ENCODE measurements around the gene TMEM115. TPM values are rescaled to one million over a fixed set of nuclear protein-coding genes. Genes with fewer than 3 reads are reported as not detected.
A peak's percentile ranks its signal among the peaks of the same experiment; 100 is the strongest.

Gene TMEM115
- total and polyA plus RNA-seq, 9 of the 15 experiments (the other 6 are each of a cell fraction or from before 2014, with no cell fraction given) = 1.6 to 26.9 (median 14.1) TPM

DNA sequence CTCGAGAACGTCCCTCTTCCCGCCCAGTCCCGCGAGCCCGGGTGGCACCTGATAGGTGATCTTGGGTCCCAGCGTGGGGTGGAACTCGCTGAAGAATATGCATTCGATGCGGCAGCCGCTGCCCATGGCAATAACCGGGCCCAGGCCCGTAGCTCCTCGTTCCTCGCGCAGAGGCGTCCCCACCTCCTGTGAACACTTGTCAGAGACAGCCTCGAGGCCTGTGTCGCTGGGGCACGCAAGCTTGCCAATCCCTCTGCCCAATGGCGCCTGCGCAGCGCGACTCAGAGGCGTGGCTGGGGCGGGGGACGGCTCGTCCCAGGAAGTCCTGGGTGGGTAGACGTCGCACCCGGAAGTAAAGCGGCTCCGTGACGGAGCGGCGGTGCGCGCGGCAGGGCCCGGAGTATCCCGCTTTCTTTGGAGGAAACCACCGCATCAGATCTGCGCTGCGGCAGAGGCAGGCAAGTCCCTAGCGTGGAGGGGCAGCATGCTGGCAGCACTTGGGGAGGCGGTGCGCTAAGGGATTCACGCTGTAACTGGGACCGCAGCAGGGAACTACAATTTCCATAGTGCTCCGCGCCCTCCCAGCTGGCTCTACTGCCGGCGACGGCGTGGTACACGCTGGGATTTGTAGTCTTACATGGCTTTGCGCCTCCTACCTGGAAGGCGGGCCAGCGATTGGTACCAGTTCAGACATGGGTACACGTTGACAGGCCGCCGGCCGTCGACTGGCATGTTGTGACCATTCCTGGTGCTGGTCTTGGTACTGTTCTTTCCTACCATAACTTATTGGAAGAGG, 8.6 kb downstream of the TMEM115 start, which contains the start of the genes CYB561D2 and NPRL2 (continued):
- TF ChIP-seq HNRNPLL (IDR thresholded peaks at IDR 0.05; ENCODE audit: low read depth, low read length, poor library complexity, severe bottlenecking) (peak; percentile 56), RBM34 (IDR thresholded peaks at IDR 0.05; ENCODE audit: borderline replicate concordance, insufficient read depth, low read length) (no peak), RBM15 (IDR thresholded peaks at IDR 0.05; ENCODE audit: insufficient read depth, low read length) (no peak), KDM2B (CRISPR knock-in tag; IDR thresholded peaks at IDR 0.05) (no peak; the same call in 1 of the 2 replicates), SRSF1 (IDR thresholded peaks at IDR 0.05; ENCODE audit: low read depth, low read length) (no peak), HNRNPUL1 (IDR thresholded peaks at IDR 0.05; ENCODE audit: low read length) (no peak), ZSCAN32 (CRISPR knock-in tag; IDR thresholded peaks at IDR 0.05) (0 out of 2 replicates have a peak, but pooled peaks have one; percentile 32), CAMTA2 (CRISPR knock-in tag; conservative IDR thresholded peaks at IDR 0.05) (no peak), ZFP36 (IDR thresholded peaks at IDR 0.05; ENCODE audit: low read depth, low read length, partially characterized antibody) (no peak), ZNF12 (CRISPR knock-in tag; IDR thresholded peaks at IDR 0.05) (no peak; the same call in 1 of the 2 replicates), FOXA1 (IDR thresholded peaks at IDR 0.05; ENCODE audit: borderline replicate concordance) (no peak), BCOR (IDR thresholded peaks at IDR 0.05) (no peak), RAD51 (IDR thresholded peaks at IDR 0.05; ENCODE audit: borderline replicate concordance, low read depth) (no peak), MAZ (CRISPR knock-in tag; conservative IDR thresholded peaks at IDR 0.05 in 1 of 2, IDR thresholded peaks at IDR 0.05 in 1 of 2) (peak; percentile 27 to 73; a peak in 1 of 4 replicates), ZNF445 (CRISPR knock-in tag; IDR thresholded peaks at IDR 0.05; ENCODE audit: low read depth) (no peak)
- TF ChIP-seq, protein P1, sequence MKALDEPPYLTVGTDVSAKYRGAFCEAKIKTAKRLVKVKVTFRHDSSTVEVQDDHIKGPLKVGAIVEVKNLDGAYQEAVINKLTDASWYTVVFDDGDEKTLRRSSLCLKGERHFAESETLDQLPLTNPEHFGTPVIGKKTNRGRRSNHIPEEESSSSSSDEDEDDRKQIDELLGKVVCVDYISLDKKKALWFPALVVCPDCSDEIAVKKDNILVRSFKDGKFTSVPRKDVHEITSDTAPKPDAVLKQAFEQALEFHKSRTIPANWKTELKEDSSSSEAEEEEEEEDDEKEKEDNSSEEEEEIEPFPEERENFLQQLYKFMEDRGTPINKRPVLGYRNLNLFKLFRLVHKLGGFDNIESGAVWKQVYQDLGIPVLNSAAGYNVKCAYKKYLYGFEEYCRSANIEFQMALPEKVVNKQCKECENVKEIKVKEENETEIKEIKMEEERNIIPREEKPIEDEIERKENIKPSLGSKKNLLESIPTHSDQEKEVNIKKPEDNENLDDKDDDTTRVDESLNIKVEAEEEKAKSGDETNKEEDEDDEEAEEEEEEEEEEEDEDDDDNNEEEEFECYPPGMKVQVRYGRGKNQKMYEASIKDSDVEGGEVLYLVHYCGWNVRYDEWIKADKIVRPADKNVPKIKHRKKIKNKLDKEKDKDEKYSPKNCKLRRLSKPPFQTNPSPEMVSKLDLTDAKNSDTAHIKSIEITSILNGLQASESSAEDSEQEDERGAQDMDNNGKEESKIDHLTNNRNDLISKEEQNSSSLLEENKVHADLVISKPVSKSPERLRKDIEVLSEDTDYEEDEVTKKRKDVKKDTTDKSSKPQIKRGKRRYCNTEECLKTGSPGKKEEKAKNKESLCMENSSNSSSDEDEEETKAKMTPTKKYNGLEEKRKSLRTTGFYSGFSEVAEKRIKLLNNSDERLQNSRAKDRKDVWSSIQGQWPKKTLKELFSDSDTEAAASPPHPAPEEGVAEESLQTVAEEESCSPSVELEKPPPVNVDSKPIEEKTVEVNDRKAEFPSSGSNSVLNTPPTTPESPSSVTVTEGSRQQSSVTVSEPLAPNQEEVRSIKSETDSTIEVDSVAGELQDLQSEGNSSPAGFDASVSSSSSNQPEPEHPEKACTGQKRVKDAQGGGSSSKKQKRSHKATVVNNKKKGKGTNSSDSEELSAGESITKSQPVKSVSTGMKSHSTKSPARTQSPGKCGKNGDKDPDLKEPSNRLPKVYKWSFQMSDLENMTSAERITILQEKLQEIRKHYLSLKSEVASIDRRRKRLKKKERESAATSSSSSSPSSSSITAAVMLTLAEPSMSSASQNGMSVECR (CRISPR knock-in tag; IDR thresholded peaks at IDR 0.05) = peak; percentile 94
- TF ChIP-seq, protein P2, sequence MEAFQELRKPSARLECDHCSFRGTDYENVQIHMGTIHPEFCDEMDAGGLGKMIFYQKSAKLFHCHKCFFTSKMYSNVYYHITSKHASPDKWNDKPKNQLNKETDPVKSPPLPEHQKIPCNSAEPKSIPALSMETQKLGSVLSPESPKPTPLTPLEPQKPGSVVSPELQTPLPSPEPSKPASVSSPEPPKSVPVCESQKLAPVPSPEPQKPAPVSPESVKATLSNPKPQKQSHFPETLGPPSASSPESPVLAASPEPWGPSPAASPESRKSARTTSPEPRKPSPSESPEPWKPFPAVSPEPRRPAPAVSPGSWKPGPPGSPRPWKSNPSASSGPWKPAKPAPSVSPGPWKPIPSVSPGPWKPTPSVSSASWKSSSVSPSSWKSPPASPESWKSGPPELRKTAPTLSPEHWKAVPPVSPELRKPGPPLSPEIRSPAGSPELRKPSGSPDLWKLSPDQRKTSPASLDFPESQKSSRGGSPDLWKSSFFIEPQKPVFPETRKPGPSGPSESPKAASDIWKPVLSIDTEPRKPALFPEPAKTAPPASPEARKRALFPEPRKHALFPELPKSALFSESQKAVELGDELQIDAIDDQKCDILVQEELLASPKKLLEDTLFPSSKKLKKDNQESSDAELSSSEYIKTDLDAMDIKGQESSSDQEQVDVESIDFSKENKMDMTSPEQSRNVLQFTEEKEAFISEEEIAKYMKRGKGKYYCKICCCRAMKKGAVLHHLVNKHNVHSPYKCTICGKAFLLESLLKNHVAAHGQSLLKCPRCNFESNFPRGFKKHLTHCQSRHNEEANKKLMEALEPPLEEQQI (IDR thresholded peaks at IDR 0.05) = no peak
- TF ChIP-seq, protein P3, sequence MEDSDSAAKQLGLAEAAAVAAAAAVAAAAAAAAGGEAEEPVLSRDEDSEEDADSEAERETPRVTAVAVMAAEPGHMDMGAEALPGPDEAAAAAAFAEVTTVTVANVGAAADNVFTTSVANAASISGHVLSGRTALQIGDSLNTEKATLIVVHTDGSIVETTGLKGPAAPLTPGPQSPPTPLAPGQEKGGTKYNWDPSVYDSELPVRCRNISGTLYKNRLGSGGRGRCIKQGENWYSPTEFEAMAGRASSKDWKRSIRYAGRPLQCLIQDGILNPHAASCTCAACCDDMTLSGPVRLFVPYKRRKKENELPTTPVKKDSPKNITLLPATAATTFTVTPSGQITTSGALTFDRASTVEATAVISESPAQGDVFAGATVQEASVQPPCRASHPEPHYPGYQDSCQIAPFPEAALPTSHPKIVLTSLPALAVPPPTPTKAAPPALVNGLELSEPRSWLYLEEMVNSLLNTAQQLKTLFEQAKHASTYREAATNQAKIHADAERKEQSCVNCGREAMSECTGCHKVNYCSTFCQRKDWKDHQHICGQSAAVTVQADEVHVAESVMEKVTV (CRISPR knock-in tag; IDR thresholded peaks at IDR 0.05) = no peak
